Kidney glomerular epithelial cell (primary cell): ENCODE measurements around the gene GOLGA6L26.
"Not testable (repeated sequence)": the region's sequence is repeated elsewhere in the genome, so short reads cannot be mapped to it uniquely, and the experiment has no call there.

Experiments used
- DNase-seq: peaks from one replicate; lab custom pipeline; 2025; lab: John Stamatoyannopoulos, UW

GOLGA6L26 gene, protein sequence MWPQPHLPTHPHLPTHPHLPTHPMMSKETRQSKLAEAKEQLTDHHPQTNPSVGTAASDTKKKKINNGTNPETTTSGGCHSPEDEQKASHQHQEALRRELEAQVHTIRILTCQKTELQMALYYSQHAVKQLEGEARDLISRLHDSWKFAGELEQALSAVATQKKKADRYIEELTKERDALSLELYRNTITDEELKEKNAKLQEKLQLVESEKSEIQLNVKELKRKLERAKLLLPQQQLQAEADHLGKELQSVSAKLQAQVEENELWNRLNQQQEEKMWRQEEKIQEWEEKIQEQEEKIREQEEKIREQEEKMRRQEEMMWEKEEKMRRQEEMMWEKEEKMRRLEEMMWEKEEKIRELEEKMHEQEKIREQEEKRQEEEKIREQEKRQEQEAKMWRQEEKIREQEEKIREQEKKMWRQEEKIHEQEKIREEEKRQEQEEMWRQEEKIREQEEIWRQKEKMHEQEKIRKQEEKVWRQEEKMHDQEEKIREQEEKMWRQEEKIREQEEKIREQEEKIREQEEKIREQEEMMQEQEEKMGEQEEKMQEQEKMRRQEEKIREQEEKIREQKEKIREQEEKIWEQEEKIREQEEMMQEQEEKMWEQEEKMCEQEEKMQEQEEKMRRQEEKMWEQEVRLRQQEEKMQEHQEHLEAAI

DNA sequence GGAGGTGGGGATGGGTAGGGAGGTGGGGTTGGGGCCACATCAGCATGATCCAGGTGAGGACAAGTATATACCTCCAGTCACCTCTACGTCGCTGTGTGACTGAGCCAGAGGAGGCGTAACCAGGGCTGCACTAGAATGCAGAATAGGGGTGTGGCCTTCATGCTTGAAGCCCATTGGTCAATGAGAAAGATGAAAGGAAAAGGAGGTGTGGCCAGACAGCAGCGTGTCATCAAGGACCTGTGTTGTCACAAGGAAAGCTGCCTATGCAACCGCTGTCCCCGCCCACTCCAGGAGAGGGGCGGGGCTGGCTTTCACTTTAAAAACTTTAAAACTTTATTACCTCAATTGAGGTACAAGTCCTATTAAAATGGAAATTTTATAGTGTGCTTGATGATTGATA is at the start of gene GOLGA6L26:
Gene GOLGA6L26, minus strand, starts transcription at position 101 of the 400 bp plus-strand sequence. Its CDS starts 61 bp downstream, at position 40.
- DNase-seq = not testable (repeated sequence)

DNA sequence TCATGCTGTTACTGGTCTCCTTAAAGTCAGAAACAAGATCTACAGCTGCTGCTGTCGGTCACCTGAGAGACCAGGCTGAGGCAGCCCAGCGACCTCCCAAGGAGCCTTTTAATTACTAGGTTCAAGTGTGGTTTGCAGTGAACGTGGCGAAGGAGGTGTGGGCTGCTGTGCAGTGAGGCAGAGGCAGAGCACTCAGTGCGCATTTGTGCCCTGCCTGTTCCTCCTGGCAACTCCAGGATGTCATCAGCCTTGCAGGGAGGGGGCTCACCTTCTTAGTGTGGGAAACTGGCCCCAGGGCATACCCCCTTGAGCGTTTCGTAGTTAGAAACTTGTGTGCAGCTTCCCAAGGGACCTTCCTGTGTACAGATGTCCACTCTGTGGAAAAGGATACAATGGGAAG is 47.2 kb upstream of the GOLGA6L26 start:
- not testable (repeated sequence) for DNase-seq

DNA sequence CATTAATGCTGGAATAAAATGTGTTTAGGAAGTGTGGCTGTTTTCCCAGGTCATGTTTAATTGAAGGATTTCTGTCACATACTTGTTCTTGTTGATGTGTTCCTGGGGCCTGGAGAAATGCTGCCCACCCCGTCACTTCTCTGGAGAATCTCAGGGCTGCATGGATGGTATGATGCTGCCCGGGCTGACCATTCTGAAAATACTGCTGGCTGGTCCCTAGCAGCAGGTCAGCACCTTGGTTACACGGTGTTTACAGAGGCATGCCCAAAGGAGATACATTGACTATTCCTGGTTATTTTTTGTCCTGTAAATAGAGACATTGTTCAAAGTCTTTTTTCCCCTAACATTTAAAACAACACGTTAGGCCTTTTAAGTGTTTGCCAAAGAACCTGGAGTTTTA is 46.7 kb upstream of the GOLGA6L26 start:
- DNase-seq = not testable (repeated sequence)

DNA sequence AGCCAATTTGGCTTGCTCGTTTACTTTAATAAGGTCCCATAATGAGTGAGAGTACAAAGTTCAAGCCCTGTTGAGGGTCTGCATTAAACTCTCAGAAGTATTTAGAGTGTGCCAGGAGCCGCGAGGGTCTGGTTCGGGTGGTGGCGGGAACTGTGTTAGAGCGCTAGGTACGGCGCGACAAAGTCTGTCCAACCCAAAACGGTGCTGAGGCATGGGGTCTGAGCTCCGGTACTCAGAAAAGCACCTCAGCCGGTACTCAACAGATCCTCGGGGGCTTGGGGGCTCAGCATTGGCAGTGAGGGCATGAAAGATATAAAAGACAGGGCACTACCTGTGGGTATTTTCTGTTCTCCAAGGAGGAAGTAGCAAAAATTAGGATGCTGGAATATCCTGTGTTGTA is 45.0 kb upstream of the GOLGA6L26 start:
- not testable (repeated sequence) for DNase-seq

DNA sequence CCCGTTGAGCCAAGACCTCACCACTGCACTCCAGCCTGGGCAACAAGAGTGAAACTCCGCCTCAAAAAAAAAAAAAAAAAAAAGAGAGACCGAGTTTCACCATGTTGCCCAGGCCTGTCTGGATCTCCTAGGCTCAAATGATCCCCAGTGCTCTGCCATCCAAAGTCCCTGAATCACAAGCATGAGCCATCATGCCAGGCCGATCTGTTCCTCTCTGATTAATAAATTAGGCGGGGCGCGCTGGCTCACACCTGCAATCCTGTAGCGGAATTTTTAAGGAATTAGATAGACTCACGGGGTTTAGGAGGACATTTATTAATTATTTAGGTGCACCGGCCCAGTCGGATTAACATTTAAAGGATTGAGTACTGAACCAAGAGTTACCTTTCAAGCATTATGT is 40.2 kb upstream of the GOLGA6L26 start:
- not testable (repeated sequence) for DNase-seq

DNA sequence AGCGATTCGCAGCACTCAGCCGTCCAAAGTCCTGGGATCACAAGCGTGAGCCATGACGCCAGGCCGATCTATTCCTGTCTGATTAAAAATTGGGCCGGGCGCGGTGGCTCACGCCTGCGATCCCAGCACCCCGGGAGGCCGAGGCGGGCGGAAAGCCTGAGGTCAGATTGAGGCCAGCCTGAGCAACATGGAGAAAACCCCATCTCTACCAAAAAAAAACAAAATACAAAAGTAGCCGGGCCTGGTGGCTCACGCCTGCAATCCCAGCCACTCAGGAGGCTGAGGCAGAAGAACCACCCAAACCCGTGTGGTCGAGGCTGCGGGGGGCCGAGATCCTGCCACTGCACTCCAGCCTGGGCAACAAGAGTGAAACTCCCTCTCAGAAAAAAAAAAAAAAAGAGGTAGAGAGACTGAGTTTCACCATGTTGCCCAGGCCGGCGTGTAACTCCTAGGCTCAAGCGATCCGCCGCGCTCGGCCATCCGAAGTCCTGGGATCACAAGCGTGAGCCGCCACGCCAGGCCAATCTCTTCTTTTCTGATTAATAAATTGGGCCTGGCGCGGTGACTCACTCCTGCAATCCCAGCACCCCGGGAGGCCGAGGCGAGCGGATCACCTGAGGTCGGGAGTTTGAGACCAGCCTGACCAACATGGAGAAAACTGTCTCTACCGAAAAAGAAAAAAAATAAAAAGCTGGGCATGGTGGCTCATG is 39.0 kb upstream of the GOLGA6L26 start:
- DNase-seq = not testable (repeated sequence)

DNA sequence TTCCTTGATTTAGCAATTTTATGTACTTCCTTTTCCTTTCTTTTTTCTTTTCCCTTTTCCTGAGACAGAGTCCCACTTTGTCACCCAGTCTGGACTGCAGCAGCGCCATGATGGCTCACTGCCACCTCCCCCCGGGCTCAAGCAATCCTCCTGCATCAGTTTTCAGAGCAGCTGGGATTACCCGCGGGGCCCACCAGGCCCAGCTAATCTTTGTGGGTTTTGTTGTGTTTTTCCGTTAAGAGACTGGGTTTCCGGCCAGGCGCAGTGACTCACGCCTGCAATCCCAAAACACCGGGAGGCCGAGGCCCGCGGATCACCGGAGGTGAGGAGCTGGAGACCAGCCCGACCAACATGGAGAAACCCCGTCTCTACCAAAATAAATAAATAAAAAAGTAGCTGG is 38.3 kb upstream of the GOLGA6L26 start:
- no peak for DNase-seq

DNA sequence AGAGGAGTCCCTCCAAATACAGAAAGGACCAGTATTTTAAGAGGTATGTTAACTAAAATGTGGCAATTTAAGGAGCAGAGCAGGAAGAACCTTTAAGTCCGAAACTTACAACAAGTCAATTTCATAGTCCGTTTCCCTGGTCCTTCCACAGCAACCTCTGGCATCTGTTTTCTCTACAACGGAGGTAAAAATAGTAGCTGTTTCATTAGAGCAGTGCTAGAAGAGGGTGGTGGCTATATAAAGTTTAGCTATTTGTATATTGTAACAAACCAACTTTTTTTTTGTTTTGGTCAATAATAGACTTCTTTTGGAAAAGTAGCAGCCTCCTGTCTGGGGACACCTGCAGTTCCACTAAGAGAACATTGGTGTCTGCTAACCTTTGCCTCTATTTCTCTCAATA is 37.9 kb upstream of the GOLGA6L26 start:
- DNase-seq = not testable (repeated sequence)

DNA sequence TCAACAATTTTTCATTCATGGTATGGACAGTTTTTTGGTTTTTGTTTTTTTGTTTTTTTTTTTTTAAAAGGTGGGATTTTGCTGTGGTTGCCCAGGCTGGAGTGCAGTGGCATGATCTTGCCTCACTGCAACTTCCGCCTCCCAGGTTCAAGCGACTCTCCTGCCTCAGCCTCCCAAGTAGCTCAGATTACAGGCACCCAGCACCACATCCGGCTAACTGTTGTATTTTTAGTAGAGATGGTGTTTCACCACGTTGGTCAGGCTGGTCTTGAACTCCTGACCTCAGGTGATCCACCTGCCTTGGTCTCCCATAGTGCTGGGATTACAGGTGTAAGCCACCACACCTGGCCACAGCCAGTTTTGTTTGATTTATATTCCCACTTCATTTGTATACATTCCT is 37.1 kb upstream of the GOLGA6L26 start:
- not testable (repeated sequence) for DNase-seq

DNA sequence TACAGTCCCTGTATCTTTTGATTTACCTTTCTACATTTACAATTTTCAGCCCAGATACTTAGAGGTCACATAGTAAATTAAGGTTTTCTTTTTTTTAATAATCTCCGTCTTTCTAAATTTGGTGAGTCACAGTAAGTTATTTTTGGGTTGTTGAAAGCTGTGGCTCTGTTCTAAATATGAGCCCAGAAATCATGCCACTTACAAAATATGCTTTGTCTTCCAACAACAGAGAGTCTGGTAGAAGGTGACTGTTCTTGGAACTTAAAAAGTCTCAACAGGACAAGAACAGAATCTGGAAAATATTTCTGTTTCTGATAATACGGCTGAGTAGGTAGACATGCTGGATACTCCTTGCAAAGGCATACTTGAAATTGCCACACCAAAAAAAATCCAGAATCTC is 36.6 kb upstream of the GOLGA6L26 start:
- DNase-seq = no peak

DNA sequence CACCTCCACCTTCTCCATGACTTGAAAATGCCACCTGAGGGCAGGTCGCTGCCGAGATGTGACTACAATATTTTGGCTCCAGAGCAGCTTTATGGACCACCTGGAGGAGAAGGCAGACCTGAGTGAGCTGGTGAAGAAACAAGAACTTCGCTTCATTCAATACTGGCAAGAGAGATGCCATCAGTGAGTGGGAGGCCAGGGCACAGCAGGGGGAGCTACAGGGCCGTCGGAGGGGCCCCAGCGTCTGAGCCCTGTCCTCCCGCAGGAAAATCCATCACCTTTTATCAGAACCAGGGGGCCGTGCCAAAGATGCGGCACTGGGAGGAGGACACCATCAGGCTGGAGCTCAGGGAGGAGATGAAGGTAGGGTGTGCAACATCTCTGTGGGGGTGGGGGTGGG is 30.3 kb upstream of the GOLGA6L26 start:
- not testable (repeated sequence) for DNase-seq

DNA sequence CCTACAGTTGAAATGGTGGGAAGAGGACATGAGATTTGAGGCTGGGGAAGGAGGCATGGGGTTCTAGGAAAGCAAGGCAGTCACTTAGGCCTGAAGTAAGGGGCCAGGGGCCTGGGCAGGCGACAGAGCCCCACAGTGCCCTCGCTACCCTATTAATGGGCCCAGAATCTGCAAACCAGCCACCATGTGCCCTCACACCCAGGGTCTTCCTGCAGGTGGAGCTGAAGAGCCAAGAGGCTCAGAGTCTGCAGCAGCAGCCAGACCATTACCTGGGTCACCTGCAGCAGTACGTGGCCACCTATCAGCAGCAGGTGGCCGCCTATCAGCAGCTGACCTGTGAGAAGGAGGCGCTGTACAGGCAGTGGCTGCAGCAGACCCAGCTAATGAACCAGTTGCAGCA is 28.6 kb upstream of the GOLGA6L26 start:
- DNase-seq = not testable (repeated sequence)

DNA sequence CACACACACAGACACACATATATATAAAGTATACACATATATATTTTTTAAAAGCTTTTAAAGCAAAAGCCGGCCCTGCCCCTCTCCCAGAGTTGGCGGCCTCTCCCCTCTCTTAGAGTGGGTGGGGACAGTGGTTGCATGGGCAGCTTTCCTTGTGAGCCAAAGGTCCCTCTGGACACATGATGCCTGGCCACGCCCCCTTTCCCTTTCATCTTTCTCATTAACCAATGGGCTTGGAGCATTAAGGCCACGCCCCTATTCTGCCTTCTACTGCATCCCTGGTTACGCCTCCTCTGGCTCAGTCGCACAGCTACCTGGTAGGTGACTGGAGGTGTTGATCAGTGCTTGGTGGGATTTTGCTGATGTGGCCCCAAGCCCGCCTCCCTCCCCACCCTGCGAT is 20.5 kb upstream of the GOLGA6L26 start, which contains the start of gene GOLGA8S:
Gene GOLGA8S, plus strand, starts transcription at position 301 of the 400 bp plus-strand sequence. Its CDS starts 62 bp downstream, at position 363.
- DNase-seq = not testable (repeated sequence)

DNA sequence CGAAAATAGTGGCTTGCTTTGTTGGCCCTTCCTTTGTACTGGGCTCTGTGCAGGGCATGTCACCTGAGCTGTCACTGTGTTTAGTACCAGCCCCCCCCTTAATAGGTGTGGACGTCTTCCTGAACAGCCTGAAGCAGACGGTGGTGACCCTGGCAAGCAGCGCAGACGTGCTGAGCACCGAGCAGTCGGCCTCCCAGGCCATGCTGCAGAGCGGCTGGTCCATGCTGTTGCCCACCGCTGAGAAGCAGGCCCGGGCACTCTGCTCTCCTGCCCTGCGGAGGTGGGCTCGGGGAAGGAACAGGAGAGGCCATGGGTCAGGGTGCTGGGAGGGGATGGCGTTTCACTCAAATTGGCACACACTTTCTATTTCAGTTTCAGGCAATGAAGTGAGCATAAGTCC is 22.8 kb downstream of the GOLGA6L26 start:
- not testable (repeated sequence) for DNase-seq

DNA sequence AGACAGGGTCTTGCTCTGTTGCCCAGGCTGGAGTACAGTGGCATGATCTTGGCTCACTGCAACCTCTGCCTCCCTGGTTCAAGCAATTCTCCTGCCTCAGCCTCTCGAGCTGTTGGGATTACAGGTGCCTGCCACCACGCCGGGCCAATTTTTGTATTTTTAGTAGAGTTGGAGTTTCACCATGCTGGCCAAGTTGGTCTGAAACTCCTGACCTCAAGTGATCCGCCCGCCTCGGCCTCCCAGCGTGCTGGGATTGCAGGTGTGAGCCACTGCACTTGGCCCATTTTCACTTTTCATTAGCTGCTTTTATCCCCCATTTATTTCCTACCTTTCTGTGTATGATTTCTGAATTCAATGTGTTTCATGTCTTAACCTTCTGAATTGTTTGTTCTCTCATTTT is 28.1 kb downstream of the GOLGA6L26 start:
- DNase-seq = not testable (repeated sequence)

DNA sequence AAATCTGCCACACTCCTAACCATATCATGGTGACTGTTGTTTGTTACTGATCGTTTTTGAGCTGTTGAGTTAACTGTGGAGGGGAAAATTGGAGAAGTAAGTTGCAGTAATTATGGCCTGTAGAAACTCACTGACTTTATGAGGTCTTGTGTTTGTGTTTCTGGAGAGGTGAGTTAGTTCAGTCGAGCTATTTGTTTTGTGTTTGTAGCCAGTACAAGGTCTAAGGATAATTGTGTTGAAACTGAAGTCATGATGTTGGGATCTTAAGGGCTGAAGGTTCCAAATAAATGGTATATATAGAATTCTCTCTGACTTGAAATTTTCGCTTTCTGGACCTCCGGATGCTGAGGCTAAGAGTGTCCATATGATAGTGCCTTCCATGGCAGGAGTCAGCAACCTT is 29.2 kb downstream of the GOLGA6L26 start:
- DNase-seq = not testable (repeated sequence)

DNA sequence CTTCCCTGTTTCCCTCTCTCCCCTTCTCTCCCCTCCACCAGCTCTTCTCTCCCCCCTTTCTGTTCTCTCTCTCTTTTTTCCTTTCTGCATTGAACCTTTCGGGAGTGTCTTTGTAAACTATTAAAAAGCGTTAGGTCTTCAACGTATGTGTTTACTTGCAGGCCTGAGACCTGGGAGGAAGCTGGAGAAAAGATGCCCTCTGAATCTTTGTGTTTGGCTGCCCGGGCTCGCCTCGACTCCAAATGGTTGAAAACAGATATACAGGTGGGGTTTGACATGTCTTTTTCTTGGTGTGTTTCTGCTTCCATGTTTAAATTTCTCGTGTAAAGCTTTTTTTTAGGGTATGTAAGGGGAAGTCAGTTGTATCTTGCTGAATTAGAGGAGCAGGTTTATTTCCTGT is 29.7 kb downstream of the GOLGA6L26 start:
- DNase-seq = not testable (repeated sequence)

DNA sequence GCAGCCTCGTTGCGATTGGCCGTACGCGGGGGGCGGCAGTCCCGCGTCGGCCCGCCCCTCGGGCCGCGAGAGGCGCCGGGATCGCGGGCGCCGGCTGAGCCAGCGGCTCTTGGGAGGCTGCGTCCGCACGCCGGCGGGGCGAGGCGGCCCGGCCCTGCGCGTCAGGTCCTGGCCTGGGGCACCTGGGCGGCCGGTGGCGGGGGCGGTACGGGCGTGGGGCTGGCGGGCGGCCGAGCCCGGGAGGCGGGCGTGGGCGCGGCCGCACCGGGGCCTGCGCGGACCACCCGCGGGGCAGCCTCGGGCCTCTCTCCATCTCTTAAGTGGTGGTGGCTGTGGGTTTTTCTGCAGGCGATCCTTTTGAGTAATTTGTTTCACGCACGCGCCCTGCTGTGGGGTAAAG is 30.3 kb downstream of the GOLGA6L26 start:
- not testable (repeated sequence) for DNase-seq

DNA sequence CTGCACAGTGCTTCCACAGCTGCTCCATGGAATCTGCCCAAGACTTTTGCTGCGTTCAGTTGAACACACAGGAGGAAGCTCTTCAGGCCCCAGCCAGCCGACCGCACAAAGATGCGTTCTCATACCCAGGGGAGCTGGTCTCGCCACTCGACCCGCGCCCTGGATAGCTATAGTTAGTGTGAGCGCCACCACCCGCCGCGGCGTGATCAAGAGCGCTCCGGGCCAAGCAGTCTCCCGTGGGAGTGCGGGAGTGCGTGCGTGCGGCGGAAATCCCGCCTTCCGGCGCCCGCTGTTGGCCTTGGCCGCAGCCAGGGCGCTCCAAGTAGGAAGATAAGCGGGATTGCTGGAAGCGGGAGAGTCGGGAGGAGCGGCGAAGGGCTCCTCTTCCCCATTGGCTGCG is 30.8 kb downstream of the GOLGA6L26 start:
- DNase-seq = not testable (repeated sequence)
